ENCODE data around the gene LURAP1L.

DNA sequence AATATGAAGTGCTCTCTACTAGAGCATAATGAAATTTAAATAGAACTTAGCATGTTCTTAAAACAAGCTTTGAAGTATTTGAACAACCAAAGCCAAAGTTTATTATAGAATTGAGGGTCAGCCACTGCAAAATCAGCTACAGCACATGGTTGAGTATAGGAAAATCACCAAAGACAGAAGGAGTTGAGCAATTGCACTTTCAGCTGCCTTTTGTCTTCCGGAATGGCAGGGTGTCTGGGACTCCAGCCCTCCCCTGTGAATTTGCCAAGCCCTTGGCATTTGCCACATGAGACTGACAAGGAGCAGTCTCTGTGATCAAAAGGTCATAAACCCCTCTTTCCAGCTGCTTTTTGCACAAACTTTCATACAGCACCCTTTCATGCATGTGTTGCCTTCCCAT, 8.5 kb upstream of the LURAP1L start:
- TF ChIP-seq CTCF (IDR thresholded peaks at IDR 0.05 in 8 of 11, conservative IDR thresholded peaks at IDR 0.05 in 3 of 11): no peak
- no peak for TF ChIP-seq POLR2A (IDR thresholded peaks at IDR 0.05)
